ENCODE results near the gene EEF1AKMT2.

DNA sequence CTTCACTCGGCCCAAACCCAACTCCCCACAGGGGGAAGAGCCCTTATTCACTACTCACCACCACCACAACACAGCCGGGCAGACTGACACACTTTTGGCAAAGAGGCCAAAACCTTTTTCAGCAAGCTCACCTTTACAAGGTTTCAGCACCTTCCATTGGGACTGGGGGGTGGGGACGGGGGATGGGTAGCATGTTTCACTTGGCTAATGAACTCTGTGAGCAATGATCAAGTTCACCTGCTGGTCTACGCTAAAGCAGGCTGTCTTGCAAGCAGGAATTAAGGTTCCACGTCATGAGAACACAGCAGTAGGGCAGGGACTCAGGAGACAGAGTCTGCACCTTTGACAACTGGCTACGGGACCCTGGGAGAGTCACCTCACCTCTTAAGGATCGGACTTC is 54.5 kb downstream of the EEF1AKMT2 start:
- TF ChIP-seq, protein P1, sequence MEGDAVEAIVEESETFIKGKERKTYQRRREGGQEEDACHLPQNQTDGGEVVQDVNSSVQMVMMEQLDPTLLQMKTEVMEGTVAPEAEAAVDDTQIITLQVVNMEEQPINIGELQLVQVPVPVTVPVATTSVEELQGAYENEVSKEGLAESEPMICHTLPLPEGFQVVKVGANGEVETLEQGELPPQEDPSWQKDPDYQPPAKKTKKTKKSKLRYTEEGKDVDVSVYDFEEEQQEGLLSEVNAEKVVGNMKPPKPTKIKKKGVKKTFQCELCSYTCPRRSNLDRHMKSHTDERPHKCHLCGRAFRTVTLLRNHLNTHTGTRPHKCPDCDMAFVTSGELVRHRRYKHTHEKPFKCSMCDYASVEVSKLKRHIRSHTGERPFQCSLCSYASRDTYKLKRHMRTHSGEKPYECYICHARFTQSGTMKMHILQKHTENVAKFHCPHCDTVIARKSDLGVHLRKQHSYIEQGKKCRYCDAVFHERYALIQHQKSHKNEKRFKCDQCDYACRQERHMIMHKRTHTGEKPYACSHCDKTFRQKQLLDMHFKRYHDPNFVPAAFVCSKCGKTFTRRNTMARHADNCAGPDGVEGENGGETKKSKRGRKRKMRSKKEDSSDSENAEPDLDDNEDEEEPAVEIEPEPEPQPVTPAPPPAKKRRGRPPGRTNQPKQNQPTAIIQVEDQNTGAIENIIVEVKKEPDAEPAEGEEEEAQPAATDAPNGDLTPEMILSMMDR (IDR thresholded peaks at IDR 0.05), result no peak
- no peak for TF ChIP-seq ZFX (IDR thresholded peaks at IDR 0.05; ENCODE audit: borderline replicate concordance)
